Measurements from ENCODE around the gene SFTPD. TPM values are rescaled to one million over a fixed set of nuclear protein-coding genes. Genes with fewer than 3 reads are reported as not detected.
A peak's percentile ranks its signal among the peaks of the same experiment; 100 is the strongest.

The SFTPD gene
- total and polyA plus RNA-seq, 9 of the 15 experiments (the other 6 are each of a cell fraction or from before 2014, with no cell fraction given) = 0.20 TPM; not detected in 8

DNA sequence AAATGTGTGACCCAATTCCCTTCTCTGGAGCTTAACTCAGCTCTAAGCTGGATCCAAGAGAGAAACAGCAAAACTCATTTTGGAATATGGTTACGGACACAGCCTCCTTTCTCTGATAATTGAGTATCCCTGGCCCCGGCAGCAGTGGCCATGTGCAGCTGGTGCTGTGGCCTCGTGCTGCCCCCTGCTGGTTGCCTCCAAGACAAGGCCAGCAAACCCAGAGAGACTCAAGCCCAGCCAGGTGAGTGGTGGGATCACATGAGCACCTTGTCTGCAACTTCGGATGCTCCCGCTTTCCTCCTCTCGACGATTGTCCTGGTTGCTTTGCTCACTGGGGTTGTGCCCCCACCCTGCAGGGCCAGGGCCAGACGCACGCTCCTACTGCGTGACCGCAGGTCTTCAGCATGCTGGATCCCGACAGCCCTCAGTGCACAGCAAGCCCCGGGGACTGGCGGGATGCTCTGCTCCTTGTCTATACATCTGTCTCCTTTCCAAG is 19.4 kb downstream of the SFTPD start:
- FAIRE-seq (peak; percentile 85), DNase-seq (ENCODE audit: extremely low read depth in 1 of 4, low spot score in 3 of 4) (peak; percentile 83 to 90 (median 88)), ATAC-seq (peak; percentile 97)
- ChIA-PET POLR2A (no interaction called here), CTCF (ENCODE audit: low intra/inter-chr PET ratio) (interaction anchor here (0.7 to 1.8 kb wide), 5 partner anchors 150 to 554 kb away, joined by 3 to 12 read pairs (median 5); no protein-coding TSS in a partner anchor)
- Histone ChIP-seq H3K27ac (ENCODE audit: extremely low read depth, low read depth, low read length) (no peak overlapping the region), H3K9ac (ENCODE audit: insufficient read depth in 1 of 2, low read depth in 2 of 2, low read length in 2 of 2) (no peak overlapping the region), H3K9me1 (ENCODE audit: control insufficient read depth, insufficient read depth, low read length) (no peaks in the 10 kb centered on the region), H3K79me2 (ENCODE audit: control insufficient read depth, insufficient read depth, low read length) (no peaks in the 10 kb centered on the region), H2AFZ (ENCODE audit: low read depth, low read length) (peak overlapping the region; percentile 78), H3K4me3 (no peak overlapping the region), H3K27me3 (ENCODE audit: control insufficient read depth in 2 of 2, insufficient read depth in 2 of 2, low read length in 2 of 2) (peaks cover 26 to 37% of the 10 kb centered on the region in 2 experiments), H3K36me3 (ENCODE audit: control insufficient read depth, insufficient read depth, low read length) (no peaks in the 10 kb centered on the region), H3K4me1 (replicated peaks in 1 of 2; ENCODE audit: control insufficient read depth in 2 of 2, insufficient read depth in 2 of 2, low read length in 2 of 2) (peaks cover 3 to 4% of the 10 kb centered on the region in 2 experiments; a peak in 3 of 5 replicates), H3K9me3 (replicated peaks; ENCODE audit: control insufficient read depth, insufficient read depth, low read depth, low read length) (no peaks in the 10 kb centered on the region), H3K4me2 (ENCODE audit: insufficient read depth, low read length) (peak overlapping the region; percentile 61), H4K20me1 (replicated peaks; ENCODE audit: control insufficient read depth, insufficient read depth, low read length) (no peaks in the 10 kb centered on the region)
- no TSS peak for BruUV-seq (replicated peaks)
- in situ Hi-C loops (cut with MboI) (no loop called here), intact Hi-C loops (cut with micrococcal nuclease) (loop anchor here (1.0 to 5.0 kb wide), 6 partner anchors 107 to 392 kb away; no protein-coding TSS in a partner anchor)
- WGBS (ENCODE audit: insufficient coverage, low coverage, missing lambda C conversion rate) = 14% methylated on average over 14 of the region's 14 CpGs
- TF ChIP-seq, protein P1, sequence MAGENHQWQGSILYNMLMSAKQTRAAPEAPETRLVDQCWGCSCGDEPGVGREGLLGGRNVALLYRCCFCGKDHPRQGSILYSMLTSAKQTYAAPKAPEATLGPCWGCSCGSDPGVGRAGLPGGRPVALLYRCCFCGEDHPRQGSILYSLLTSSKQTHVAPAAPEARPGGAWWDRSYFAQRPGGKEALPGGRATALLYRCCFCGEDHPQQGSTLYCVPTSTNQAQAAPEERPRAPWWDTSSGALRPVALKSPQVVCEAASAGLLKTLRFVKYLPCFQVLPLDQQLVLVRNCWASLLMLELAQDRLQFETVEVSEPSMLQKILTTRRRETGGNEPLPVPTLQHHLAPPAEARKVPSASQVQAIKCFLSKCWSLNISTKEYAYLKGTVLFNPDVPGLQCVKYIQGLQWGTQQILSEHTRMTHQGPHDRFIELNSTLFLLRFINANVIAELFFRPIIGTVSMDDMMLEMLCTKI (IDR thresholded peaks at IDR 0.05; ENCODE audit: partially characterized antibody) = no peak
- TF ChIP-seq ESRRA (IDR thresholded peaks at IDR 0.05; ENCODE audit: borderline replicate concordance, low read depth) (peak; percentile 26; the same call in 1 of the 2 replicates), ATF7 (IDR thresholded peaks at IDR 0.05) (0 out of 2 replicates have a peak, but pooled peaks have one; percentile 16), RHOXF2B (CRISPR knock-in tag; conservative IDR thresholded peaks at IDR 0.05) (no peak), ESRRB (CRISPR knock-in tag; IDR thresholded peaks at IDR 0.05; ENCODE audit: borderline replicate concordance) (no peak), MED1 (CRISPR knock-in tag; IDR thresholded peaks at IDR 0.05; ENCODE audit: borderline replicate concordance) (0 out of 2 replicates have a peak, but pooled peaks have one; percentile 79), SMAD4 (CRISPR knock-in tag; conservative IDR thresholded peaks at IDR 0.05) (no peak), CBX3 (IDR thresholded peaks at IDR 0.05; ENCODE audit: borderline replicate concordance in 1 of 2, low read length in 2 of 2) (0 out of 3 replicates have a peak, but pooled peaks of 1 of the 2 experiments have one; percentile 16), NRF1 (conservative IDR thresholded peaks at IDR 0.05 in 1 of 2, IDR thresholded peaks at IDR 0.05 in 1 of 2) (no peak), POLR3G (IDR thresholded peaks at IDR 0.05; ENCODE audit: extremely low read depth, insufficient read length, insufficient replicate concordance) (no peak), RAD21 (CRISPR knock-in tag; conservative IDR thresholded peaks at IDR 0.05 in 1 of 2, IDR thresholded peaks at IDR 0.05 in 1 of 2) (peak; percentile 99), E2F3 (CRISPR knock-in tag; IDR thresholded peaks at IDR 0.05) (no peak)
- TF ChIP-seq, protein P2, sequence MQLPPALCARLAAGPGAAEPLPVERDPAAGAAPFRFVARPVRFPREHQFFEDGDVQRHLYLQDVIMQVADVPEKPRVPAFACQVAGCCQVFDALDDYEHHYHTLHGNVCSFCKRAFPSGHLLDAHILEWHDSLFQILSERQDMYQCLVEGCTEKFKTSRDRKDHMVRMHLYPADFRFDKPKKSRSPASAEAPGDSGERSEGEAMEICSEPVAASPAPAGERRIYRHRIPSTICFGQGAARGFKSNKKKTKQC (CRISPR knock-in tag; IDR thresholded peaks at IDR 0.05) = no peak
- TF ChIP-seq, protein P3, sequence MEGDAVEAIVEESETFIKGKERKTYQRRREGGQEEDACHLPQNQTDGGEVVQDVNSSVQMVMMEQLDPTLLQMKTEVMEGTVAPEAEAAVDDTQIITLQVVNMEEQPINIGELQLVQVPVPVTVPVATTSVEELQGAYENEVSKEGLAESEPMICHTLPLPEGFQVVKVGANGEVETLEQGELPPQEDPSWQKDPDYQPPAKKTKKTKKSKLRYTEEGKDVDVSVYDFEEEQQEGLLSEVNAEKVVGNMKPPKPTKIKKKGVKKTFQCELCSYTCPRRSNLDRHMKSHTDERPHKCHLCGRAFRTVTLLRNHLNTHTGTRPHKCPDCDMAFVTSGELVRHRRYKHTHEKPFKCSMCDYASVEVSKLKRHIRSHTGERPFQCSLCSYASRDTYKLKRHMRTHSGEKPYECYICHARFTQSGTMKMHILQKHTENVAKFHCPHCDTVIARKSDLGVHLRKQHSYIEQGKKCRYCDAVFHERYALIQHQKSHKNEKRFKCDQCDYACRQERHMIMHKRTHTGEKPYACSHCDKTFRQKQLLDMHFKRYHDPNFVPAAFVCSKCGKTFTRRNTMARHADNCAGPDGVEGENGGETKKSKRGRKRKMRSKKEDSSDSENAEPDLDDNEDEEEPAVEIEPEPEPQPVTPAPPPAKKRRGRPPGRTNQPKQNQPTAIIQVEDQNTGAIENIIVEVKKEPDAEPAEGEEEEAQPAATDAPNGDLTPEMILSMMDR (IDR thresholded peaks at IDR 0.05 in 2 of 3, conservative IDR thresholded peaks at IDR 0.05 in 1 of 3; ENCODE audit: insufficient read depth in 2 of 3, low read depth in 1 of 3, low read length in 3 of 3) = peak; percentile 93 to 98 (median 97)
- TF ChIP-seq, protein P4, sequence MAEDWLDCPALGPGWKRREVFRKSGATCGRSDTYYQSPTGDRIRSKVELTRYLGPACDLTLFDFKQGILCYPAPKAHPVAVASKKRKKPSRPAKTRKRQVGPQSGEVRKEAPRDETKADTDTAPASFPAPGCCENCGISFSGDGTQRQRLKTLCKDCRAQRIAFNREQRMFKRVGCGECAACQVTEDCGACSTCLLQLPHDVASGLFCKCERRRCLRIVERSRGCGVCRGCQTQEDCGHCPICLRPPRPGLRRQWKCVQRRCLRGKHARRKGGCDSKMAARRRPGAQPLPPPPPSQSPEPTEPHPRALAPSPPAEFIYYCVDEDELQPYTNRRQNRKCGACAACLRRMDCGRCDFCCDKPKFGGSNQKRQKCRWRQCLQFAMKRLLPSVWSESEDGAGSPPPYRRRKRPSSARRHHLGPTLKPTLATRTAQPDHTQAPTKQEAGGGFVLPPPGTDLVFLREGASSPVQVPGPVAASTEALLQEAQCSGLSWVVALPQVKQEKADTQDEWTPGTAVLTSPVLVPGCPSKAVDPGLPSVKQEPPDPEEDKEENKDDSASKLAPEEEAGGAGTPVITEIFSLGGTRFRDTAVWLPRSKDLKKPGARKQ (CRISPR knock-in tag; IDR thresholded peaks at IDR 0.05) = no peak
